Common myeloid progenitor, CD34-positive (primary cell): ENCODE data around the gene SLC6A17.

Experiments
- CTCF ChIA-PET: fragments of 350-600 bp; sonication (Branson Sonifier 250); formaldehyde crosslinking; loops from one replicate; lab custom pipeline; 2021; ENCODE audit warnings: antibody characterized with exemption; lab: Charles Lee
- POLR2A ChIA-PET: fragments of 350-600 bp; sonication (Branson Sonifier 250); formaldehyde crosslinking; loops from one replicate; lab custom pipeline; 2021; ENCODE audit warnings: antibody characterized with exemption; lab: Charles Lee
- DNase-seq, 3 donors: peaks; one replicate each; pipeline versions ENCODE4 v3.0.0 to v3.0.0-alpha.2; 2013
- H3K27ac ChIP-seq, 2 experiments: 1 replicate in 1 of 2; 2 replicates in 1 of 2; pipeline ENCODE4 v1.7.0; 2013; ENCODE audit warnings: inconsistent platforms in 2 of 2, low read length in 2 of 2, mild to moderate bottlenecking in 2 of 2, low read depth in 1 of 2, moderate library complexity in 1 of 2; ENCODE audit not compliant: severe bottlenecking in 2 of 2, insufficient read depth in 1 of 2, poor library complexity in 1 of 2
- H3K27me3 ChIP-seq, 5 experiments: replicated peaks in 2 of 5; 1 replicate in 3 of 5; 2 replicates in 2 of 5; pipeline versions ENCODE4 v1.6.1 to v1.7.0; 2013; ENCODE audit warnings: low read length in 4 of 5, mild to moderate bottlenecking in 2 of 5, moderate library complexity in 2 of 5, inconsistent platforms in 1 of 5; ENCODE audit not compliant: insufficient read depth in 5 of 5, control insufficient read depth in 4 of 5
- H3K36me3 ChIP-seq, 4 experiments: 1 replicate in 2 of 4; 2 replicates in 2 of 4; pipeline versions ENCODE4 v1.6.1 to v1.7.0; 2013; ENCODE audit warnings: low read length in 3 of 4, control low read depth in 1 of 4, mild to moderate bottlenecking in 1 of 4; ENCODE audit not compliant: control insufficient read depth in 4 of 4, insufficient read depth in 4 of 4
- H3K4me1 ChIP-seq, 4 experiments: 1 replicate in 3 of 4; 2 replicates in 1 of 4; pipeline versions ENCODE4 v1.6.1 to v1.7.1; 2013; ENCODE audit warnings: low read length in 3 of 4, mild to moderate bottlenecking in 3 of 4, control low read depth in 1 of 4, inconsistent platforms in 1 of 4, moderate library complexity in 1 of 4; ENCODE audit not compliant: control insufficient read depth in 4 of 4, insufficient read depth in 4 of 4; ENCODE audit errors: control extremely low read depth in 1 of 4
- H3K4me3 ChIP-seq, 7 experiments: 1 replicate in 4 of 7; 2 replicates in 3 of 7; pipeline versions ENCODE4 v1.5.1 to v1.7.0; 2013; ENCODE audit warnings: mild to moderate bottlenecking in 7 of 7, low read length in 6 of 7, moderate library complexity in 6 of 7, inconsistent platforms in 2 of 7, low read depth in 2 of 7, control low read depth in 1 of 7; ENCODE audit not compliant: insufficient read depth in 4 of 7, control insufficient read depth in 1 of 7; ENCODE audit errors: extremely low read depth in 1 of 7
- H3K9me3 ChIP-seq, 5 experiments: 1 replicate in 4 of 5; 2 replicates in 1 of 5; pipeline versions ENCODE4 v1.6.1 to v1.7.1; 2013; ENCODE audit warnings: low read length in 4 of 5, mild to moderate bottlenecking in 2 of 5, inconsistent platforms in 1 of 5, low read depth in 1 of 5, moderate library complexity in 1 of 5; ENCODE audit not compliant: control insufficient read depth in 4 of 5, insufficient read depth in 2 of 5; ENCODE audit errors: control extremely low read depth in 1 of 5
- WGBS: methylation state at CpG from one replicate; pipeline ENCODE4 v1.1.5; 2013; ENCODE audit not compliant: insufficient coverage; 5-methylcytosine and 5-hydroxymethylcytosine counted together

The SLC6A17 gene

DNA sequence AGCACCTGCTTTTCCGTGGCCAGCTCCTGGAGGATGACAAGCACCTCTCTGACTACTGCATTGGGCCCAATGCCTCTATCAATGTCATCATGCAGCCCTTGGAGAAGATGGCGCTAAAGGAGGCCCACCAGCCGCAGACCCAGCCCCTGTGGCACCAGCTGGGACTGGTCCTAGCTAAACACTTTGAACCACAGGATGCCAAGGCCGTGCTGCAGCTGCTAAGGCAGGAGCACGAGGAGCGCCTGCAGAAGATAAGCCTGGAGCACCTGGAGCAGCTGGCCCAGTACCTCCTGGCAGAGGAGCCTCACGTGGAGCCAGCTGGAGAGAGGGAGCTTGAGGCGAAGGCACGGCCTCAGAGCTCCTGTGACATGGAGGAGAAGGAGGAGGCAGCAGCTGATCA, 37.6 kb upstream of the SLC6A17 start:
- CTCF ChIA-PET = interaction anchor here (0.7 to 7.2 kb wide), 11 partner anchors 9 to 83 kb away, joined by 3 to 81 read pairs (median 4); no protein-coding TSS in a partner anchor
- H3K27me3 ChIP-seq = peaks cover 0 to 24% (median 16%) of the 10 kb centered on the region in 5 experiments
- no peaks in the 10 kb centered on the region for H3K36me3 ChIP-seq
- H3K4me1 ChIP-seq = no peaks in the 10 kb centered on the region
- WGBS = 90% methylated on average over 7 of the region's 9 CpGs
- DNase-seq = no peak
- no peak overlapping the region for H3K4me3 ChIP-seq
- POLR2A ChIA-PET = no interaction called here
- H3K9me3 ChIP-seq = no peaks in the 10 kb centered on the region
- H3K27ac ChIP-seq = no peak overlapping the region

DNA sequence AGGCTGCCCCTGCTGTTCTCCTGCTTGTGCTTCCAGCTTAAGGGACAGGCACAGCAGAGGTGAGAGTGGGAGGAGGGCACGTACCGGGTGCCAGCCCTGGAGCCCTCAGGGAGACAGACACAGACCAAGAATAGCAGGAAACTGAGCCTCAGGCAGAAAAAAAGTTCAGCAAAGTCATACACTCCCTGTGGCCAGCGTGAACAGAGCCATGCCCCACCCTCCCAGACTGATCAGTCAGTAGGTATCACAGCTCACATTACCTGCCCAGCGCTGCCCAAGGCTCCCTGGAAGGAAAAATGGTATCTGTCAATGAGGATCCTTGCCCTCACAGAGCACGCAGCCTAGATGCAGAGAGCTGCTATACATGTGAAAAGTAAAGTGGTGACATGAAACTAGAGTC, 36.7 kb upstream of the SLC6A17 start:
- H3K36me3 ChIP-seq = no peaks in the 10 kb centered on the region
- WGBS = 87% methylated on average over 5 of the region's 5 CpGs
- DNase-seq = no peak
- peaks cover 0 to 21% (median 15%) of the 10 kb centered on the region in 5 experiments for H3K27me3 ChIP-seq
- no peaks in the 10 kb centered on the region for H3K9me3 ChIP-seq
- no peaks in the 10 kb centered on the region for H3K4me1 ChIP-seq
- H3K27ac ChIP-seq = no peak overlapping the region
- H3K4me3 ChIP-seq = no peak overlapping the region
- CTCF ChIA-PET = interaction anchor here (1.0 to 7.2 kb wide), 8 partner anchors 8 to 61 kb away, joined by 3 to 81 read pairs (median 6); no protein-coding TSS in a partner anchor
- POLR2A ChIA-PET = no interaction called here

DNA sequence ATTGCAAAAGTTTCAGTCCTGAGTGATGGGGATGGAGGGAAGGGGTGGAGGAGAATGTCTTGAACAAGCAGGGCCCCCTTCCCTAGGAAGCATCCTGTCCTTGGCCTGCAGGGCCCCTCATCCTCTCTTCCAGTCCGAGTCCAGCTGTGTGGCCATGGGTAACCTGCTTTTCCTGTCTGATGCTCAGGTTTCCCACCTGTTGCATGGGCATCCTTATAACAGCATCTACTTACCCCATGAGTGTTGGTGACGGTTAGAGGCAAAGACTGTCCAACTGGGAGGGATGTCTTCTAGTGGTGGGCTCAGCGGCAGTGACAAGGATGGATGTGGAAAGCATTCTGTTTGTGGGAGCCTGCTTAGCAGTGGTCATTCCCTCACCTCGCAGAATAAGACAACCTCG, 36.1 kb upstream of the SLC6A17 start:
- Histone ChIP-seq H3K4me1 (no peaks in the 10 kb centered on the region), H3K27me3 (peaks cover 0 to 19% (median 13%) of the 10 kb centered on the region in 5 experiments), H3K9me3 (no peaks in the 10 kb centered on the region), H3K27ac (no peak overlapping the region), H3K36me3 (no peaks in the 10 kb centered on the region), H3K4me3 (no peak overlapping the region)
- ChIA-PET POLR2A (interaction anchor here (0.6 kb wide), 1 partner anchor 8 kb away, joined by 3 read pairs; no protein-coding TSS in a partner anchor), CTCF (interaction anchor here (1.0 to 7.2 kb wide), 8 partner anchors 8 to 62 kb away, joined by 3 to 81 read pairs (median 7); no protein-coding TSS in a partner anchor)
- WGBS = 86% methylated on average over 4 of the region's 5 CpGs
- no peak for DNase-seq

DNA sequence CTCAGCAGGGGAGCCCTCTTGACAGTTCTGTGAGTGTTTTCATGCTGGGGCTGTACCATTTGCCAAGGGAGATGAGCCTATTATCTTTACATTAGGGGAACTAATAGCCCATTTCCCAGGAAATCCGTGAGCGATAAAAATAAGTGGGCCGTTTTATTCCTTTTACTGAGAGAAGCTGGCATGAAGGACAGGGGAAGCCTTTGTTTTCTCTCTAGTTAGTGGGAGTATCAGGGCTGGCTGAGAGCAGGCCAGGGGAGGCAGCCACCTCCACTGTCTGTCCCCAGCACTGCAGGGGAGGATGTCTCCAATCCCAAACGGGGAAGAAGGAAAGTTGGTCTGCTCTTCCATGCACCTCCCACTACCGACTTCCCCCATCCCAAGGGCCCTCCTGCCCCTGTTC, 35.5 kb upstream of the SLC6A17 start:
- Histone ChIP-seq H3K4me1 (no peaks in the 10 kb centered on the region), H3K36me3 (no peaks in the 10 kb centered on the region), H3K27me3 (peaks cover 0 to 17% (median 10%) of the 10 kb centered on the region in 5 experiments), H3K27ac (no peak overlapping the region), H3K4me3 (no peak overlapping the region), H3K9me3 (no peaks in the 10 kb centered on the region)
- WGBS = 91% methylated on average over 4 of the region's 5 CpGs
- no peak for DNase-seq
- ChIA-PET POLR2A (no interaction called here), CTCF (interaction anchor here (1.0 to 7.2 kb wide), 8 partner anchors 9 to 63 kb away, joined by 3 to 81 read pairs (median 6); no protein-coding TSS in a partner anchor)

DNA sequence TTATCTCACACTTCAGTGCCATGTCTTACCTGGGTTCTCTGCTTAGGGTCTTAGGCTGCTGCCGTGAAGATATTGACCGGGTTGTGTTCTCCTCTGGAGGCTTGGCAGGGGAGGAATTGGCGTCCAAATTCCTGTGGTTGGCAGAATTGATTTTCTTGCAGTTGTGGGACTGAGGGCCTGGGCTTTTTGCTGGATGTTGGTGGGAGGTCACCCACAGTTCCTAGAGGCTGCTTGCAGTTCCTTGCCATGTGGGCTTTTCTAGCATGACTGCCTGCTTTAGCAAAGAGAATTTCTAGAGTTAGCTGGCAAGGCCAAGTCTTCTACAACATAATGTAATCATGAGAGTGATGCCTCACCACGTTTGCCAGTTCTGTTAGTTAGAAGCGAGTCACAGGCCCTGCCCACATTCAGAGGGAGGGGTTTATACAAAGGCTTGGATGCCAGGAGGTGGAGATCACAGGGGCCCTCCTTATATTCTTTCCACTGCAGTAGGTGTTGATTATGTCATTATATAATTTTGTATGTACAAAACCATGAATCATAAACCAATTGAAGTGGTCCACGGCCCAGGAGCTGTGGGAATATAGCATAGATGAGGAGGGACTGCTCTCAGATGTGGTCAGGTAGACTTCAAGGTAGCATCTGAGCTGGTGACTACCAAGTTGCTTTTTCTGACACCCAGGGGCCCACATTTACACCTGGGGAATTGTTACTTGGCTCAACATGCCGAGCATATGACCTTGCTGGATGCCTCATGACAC, 31.5 kb upstream of the SLC6A17 start:
- H3K27ac ChIP-seq = no peak overlapping the region
- CTCF ChIA-PET = interaction anchor here (0.9 to 7.2 kb wide), 7 partner anchors 9 to 67 kb away, joined by 4 to 81 read pairs (median 8); no protein-coding TSS in a partner anchor
- H3K27me3 ChIP-seq = peaks cover 0 to 11% (median 4%) of the 10 kb centered on the region in 5 experiments
- WGBS = 100% methylated on average over 3 of the region's 7 CpGs
- DNase-seq = no peak
- no peaks in the 10 kb centered on the region for H3K36me3 ChIP-seq
- H3K9me3 ChIP-seq = peaks cover 0 to 8% (median 3%) of the 10 kb centered on the region in 5 experiments
- POLR2A ChIA-PET = interaction anchor here (0.6 kb wide), 1 partner anchor 16 kb away, joined by 3 read pairs; no protein-coding TSS in a partner anchor
- no peak overlapping the region for H3K4me3 ChIP-seq
- H3K4me1 ChIP-seq = no peaks in the 10 kb centered on the region

DNA sequence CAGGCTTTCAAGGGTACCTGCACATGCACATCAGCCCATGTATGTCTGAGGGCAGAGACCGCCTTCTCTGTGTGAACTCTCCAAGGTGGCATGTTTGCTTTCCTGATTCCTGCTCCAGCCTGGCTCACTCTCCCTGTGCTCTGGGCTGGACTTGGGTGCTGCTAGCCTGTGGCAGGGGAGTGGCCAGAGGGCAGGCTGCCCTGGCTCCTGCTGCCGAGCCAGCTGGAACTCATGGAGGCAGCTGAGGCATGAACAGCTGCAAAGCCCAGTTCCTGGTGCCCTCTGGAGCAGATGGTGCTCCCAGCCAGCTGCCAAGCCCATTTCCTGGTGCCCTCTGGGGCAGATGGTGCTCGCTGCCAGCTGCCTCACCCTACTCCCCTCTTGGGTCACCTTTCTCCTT, 30.5 kb upstream of the SLC6A17 start:
- POLR2A ChIA-PET = no interaction called here

More for the DNA sequence above, 30.5 kb upstream of the SLC6A17 start:
- Histone ChIP-seq H3K27ac (no peak overlapping the region), H3K4me1 (no peaks in the 10 kb centered on the region), H3K36me3 (no peaks in the 10 kb centered on the region), H3K27me3 (peaks cover 0 to 11% (median 2%) of the 10 kb centered on the region in 5 experiments), H3K9me3 (peaks cover 0 to 8% (median 4%) of the 10 kb centered on the region in 5 experiments), H3K4me3 (no peak overlapping the region)
- CTCF ChIA-PET = interaction anchor here (1.4 kb wide), 1 partner anchor 14 kb away, joined by 4 read pairs; no protein-coding TSS in a partner anchor
- 92% methylated on average over 3 of the region's 3 CpGs for WGBS
- DNase-seq = no peak
